ENCODE data around the gene SLC9A7. TPM values are rescaled to one million over a fixed set of nuclear protein-coding genes. Genes with fewer than 3 reads are reported as not detected.

The SLC9A7 gene
- total RNA-seq, 4 donors from 2014 or later, result 2.8 to 10.7 (median 3.3) TPM

DNA sequence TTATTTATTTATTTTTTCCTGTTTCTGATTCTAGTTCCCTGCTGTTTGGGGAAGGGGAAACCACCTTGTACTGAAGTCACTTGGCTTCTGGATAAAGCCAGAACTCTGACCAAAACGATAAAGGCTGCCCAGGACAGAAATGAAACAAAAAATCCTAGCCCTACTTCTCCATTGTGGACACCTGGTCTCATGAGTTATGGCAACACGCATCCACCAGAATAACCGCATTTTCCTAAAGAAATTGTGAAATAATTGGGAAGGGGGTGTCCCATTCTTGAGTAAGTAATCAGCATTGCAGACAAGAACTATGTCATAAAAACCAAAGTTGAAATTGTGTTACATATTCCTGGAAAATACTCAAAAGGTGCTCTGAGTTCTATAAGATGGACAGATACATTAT lies 42.1 kb downstream of the SLC9A7 start:
- 53% methylated on average over 3 of the region's 3 CpGs for WGBS
- H3K36me3 ChIP-seq, result no peaks in the 10 kb centered on the region
- no peak overlapping the region for H3K4me3 ChIP-seq
- no peaks in the 10 kb centered on the region for H3K9me3 ChIP-seq
- no peak for DNase-seq (ENCODE audit: extremely low spot score)
- intact Hi-C loops (cut with DNase I), result no loop called here
- H3K27ac ChIP-seq (replicated peaks in 1 of 4), result no peak overlapping the region
- H3K27me3 ChIP-seq, result no peaks in the 10 kb centered on the region
- no peak for TF ChIP-seq POLR2AphosphoS5 (IDR thresholded peaks at IDR 0.05)
- TF ChIP-seq EP300 (IDR thresholded peaks at IDR 0.05), result no peak
- no peak for TF ChIP-seq POLR2A (IDR thresholded peaks at IDR 0.05; ENCODE audit: low read depth)
- TF ChIP-seq, protein P1, sequence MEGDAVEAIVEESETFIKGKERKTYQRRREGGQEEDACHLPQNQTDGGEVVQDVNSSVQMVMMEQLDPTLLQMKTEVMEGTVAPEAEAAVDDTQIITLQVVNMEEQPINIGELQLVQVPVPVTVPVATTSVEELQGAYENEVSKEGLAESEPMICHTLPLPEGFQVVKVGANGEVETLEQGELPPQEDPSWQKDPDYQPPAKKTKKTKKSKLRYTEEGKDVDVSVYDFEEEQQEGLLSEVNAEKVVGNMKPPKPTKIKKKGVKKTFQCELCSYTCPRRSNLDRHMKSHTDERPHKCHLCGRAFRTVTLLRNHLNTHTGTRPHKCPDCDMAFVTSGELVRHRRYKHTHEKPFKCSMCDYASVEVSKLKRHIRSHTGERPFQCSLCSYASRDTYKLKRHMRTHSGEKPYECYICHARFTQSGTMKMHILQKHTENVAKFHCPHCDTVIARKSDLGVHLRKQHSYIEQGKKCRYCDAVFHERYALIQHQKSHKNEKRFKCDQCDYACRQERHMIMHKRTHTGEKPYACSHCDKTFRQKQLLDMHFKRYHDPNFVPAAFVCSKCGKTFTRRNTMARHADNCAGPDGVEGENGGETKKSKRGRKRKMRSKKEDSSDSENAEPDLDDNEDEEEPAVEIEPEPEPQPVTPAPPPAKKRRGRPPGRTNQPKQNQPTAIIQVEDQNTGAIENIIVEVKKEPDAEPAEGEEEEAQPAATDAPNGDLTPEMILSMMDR (IDR thresholded peaks at IDR 0.05), result no peak
- H3K4me1 ChIP-seq, result no peaks in the 10 kb centered on the region

DNA sequence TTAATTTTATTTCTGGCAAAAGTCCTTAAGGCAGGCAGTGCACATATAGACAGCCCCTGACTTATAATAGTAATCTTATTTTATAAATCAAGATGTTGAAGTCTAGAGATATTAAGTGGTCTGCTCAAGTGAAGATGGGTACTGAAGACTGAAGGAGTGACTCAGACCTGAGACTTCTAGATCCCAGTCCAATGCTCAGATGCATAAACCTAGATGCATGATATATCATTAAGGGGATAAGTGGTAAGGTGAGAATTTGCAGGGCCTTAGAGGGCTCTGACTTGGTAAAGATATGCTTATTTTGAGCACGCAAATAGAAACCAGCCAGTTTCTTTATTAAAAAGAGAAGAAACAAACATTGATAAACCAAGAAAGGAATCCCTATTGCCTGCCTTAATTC lies 42.9 kb downstream of the SLC9A7 start:
- Histone ChIP-seq H3K4me3 (no peak overlapping the region), H3K27ac (replicated peaks in 1 of 4) (no peak overlapping the region), H3K9me3 (no peaks in the 10 kb centered on the region), H3K27me3 (no peaks in the 10 kb centered on the region), H3K4me1 (no peaks in the 10 kb centered on the region), H3K36me3 (no peaks in the 10 kb centered on the region)
- no peak for DNase-seq (ENCODE audit: extremely low spot score)
- TF ChIP-seq EP300 (IDR thresholded peaks at IDR 0.05), result no peak
- TF ChIP-seq, protein P1 (IDR thresholded peaks at IDR 0.05), result no peak
- no peak for TF ChIP-seq POLR2A (IDR thresholded peaks at IDR 0.05; ENCODE audit: low read depth)
- no peak for TF ChIP-seq POLR2AphosphoS5 (IDR thresholded peaks at IDR 0.05)
- intact Hi-C loops (cut with DNase I), result no loop called here
- WGBS, result 77% methylated on average over 1 of the region's 1 CpG

DNA sequence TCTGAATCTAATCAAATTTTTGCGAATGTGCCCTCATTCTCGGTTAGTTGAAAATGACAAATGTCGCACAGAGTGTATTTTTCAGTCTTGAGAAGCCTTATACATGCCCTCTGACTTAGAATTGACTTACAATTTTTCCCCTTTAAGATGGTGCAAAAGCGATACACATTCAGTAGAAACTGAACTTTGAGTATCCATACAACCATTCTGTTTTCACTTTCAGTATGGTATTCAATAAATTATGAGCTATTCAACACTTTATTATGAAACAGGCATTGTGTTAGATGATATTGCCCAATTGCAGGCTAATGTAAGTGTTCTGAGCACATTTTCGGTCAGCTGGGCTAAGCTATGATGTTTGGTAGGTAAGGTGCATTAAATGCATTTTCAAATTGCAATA lies 43.4 kb downstream of the SLC9A7 start:
- intact Hi-C loops (cut with DNase I), result no loop called here
- no peaks in the 10 kb centered on the region for H3K27me3 ChIP-seq
- H3K27ac ChIP-seq (replicated peaks in 1 of 4), result no peak overlapping the region
- H3K4me1 ChIP-seq, result no peaks in the 10 kb centered on the region
- TF ChIP-seq POLR2AphosphoS5 (IDR thresholded peaks at IDR 0.05), result no peak
- TF ChIP-seq POLR2A (IDR thresholded peaks at IDR 0.05; ENCODE audit: low read depth), result no peak
- WGBS, result 84% methylated on average over 5 of the region's 5 CpGs
- DNase-seq (ENCODE audit: extremely low spot score), result no peak
- H3K36me3 ChIP-seq, result no peaks in the 10 kb centered on the region
- no peaks in the 10 kb centered on the region for H3K9me3 ChIP-seq
- no peak overlapping the region for H3K4me3 ChIP-seq

DNA sequence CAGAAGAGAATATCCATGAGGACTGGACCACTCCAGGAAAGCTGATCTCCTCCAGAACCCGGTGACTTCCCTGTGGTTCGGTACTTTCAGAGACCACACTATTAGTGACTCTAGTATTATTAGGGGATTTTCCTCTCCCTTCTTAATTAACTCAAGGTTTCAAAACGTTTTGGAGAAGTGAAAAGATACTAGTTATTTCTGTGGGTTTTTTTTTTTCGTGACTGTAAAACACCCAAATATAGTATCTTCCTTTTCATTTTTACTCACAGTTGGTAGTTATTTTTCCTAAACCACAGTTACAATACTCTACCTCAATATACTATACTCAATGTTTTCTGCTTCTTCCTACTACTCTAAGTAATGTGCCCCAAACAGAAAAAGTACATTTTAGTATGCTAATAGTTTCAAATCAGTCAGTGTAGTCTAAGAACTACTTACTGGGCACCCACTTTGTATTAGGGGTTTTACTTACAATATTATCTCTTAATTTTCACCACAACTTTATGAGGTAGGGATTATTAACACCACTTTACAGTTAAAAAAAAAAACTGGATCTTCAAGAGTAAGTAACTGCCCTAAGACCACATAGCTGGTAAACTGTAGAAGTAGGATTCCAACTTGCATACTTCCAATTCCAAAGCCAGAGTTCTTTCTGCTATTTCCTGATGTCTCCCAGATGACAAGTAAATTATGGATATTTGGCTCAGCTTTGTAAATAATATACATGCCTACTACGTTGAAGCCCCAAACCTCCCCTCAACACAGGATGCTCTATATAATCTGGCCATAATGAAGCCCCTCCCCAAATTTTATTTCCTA lies 45.0 kb downstream of the SLC9A7 start:
- whole genome bisulfite sequencing, result 65% methylated on average over 5 of the region's 5 CpGs
- no peaks in the 10 kb centered on the region for H3K36me3 ChIP-seq
- H3K4me1 ChIP-seq, result no peaks in the 10 kb centered on the region
- no peak overlapping the region for H3K27ac ChIP-seq (replicated peaks in 1 of 4)
- no peak overlapping the region for H3K4me3 ChIP-seq
- no peak for TF ChIP-seq EP300 (IDR thresholded peaks at IDR 0.05)
- DNase-seq (ENCODE audit: extremely low spot score), result no peak
- no peaks in the 10 kb centered on the region for H3K27me3 ChIP-seq
- intact Hi-C loops (cut with DNase I), result no loop called here
- no peaks in the 10 kb centered on the region for H3K9me3 ChIP-seq

DNA sequence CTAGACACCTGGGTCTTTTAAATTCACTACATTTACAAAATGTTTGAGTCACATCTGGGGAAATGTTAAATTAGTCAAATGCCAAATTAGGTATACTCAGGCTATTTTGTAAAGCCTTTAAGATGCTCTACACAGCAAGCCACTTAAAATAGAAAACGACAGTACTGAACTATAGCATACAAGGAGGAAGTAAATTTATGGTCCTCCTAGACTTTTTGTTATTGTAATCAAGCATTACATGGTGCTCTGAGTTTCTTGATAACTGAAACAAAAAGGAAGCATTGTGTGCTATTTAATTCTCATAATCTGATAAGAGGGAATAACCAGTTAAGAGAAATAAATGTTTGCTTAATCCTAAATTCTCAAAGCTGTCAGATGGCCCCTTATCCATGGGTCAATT lies 46.2 kb downstream of the SLC9A7 start:
- intact Hi-C loops (cut with DNase I), result no loop called here
- Histone ChIP-seq H3K27me3 (no peaks in the 10 kb centered on the region), H3K9me3 (no peaks in the 10 kb centered on the region), H3K36me3 (no peaks in the 10 kb centered on the region), H3K4me1 (no peaks in the 10 kb centered on the region), H3K4me3 (no peak overlapping the region), H3K27ac (replicated peaks in 1 of 4) (no peak overlapping the region)
- no peak for DNase-seq (ENCODE audit: extremely low spot score)
- WGBS, result 44% methylated on average over 1 of the region's 1 CpG
- TF ChIP-seq, protein P1 (IDR thresholded peaks at IDR 0.05), result no peak
- TF ChIP-seq POLR2AphosphoS5 (IDR thresholded peaks at IDR 0.05) (no peak), EP300 (IDR thresholded peaks at IDR 0.05) (no peak), POLR2A (IDR thresholded peaks at IDR 0.05; ENCODE audit: low read depth) (no peak)
